Measurements from ENCODE around the gene APBA2. TPM values are rescaled to one million over a fixed set of nuclear protein-coding genes. Genes with fewer than 3 reads are reported as not detected.
A peak's percentile ranks its signal among the peaks of the same experiment; 100 is the strongest.
"Not testable (repeated sequence)": the region's sequence is repeated elsewhere in the genome, so short reads cannot be mapped to it uniquely, and the experiment has no call there.

The APBA2 gene
- total RNA-seq, 1 donor from 2014 or later, result 26.4 TPM

DNA sequence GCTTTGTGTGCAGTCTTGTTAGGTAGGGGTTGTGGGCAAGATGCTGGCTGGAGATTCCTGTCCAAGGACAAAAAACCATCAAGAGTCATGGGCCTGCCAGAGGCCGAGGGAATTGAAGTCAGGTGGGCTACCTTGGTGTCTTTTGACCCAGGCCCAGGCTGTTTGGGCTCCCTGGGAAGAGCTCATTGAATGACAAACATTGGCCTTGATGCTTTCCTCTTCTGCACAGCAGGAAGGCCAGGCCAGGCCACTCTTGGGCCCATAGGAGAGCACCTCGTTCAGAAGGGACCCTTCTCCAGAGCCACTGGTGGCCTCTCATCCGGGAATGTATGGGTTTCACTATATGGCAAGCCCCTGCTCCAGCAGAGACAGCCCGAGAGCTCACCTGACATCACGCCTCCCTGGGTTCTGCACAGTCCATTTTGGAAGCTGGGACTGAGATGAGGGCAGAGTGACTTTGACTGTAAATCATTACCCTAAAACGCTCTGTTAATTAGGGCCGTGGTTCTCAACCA lies 214.8 kb downstream of the APBA2 start:
- H3K4me3 Mint-ChIP-seq (ENCODE audit: unreplicated experiment), result no peak overlapping the region
- no peaks in the 10 kb centered on the region for H3K27me3 Mint-ChIP-seq (ENCODE audit: low read depth)
- H3K4me1 Mint-ChIP-seq (ENCODE audit: low read depth), result peaks cover 3% of the 10 kb centered on the region
- peaks cover 7% of the 10 kb centered on the region for H3K36me3 Mint-ChIP-seq (ENCODE audit: low read depth)
- no peak overlapping the region for H3K27ac Mint-ChIP-seq (ENCODE audit: unreplicated experiment)
- DNase-seq (ENCODE audit: low spot score), result peak; percentile 50
- TF ChIP-seq, protein P1, sequence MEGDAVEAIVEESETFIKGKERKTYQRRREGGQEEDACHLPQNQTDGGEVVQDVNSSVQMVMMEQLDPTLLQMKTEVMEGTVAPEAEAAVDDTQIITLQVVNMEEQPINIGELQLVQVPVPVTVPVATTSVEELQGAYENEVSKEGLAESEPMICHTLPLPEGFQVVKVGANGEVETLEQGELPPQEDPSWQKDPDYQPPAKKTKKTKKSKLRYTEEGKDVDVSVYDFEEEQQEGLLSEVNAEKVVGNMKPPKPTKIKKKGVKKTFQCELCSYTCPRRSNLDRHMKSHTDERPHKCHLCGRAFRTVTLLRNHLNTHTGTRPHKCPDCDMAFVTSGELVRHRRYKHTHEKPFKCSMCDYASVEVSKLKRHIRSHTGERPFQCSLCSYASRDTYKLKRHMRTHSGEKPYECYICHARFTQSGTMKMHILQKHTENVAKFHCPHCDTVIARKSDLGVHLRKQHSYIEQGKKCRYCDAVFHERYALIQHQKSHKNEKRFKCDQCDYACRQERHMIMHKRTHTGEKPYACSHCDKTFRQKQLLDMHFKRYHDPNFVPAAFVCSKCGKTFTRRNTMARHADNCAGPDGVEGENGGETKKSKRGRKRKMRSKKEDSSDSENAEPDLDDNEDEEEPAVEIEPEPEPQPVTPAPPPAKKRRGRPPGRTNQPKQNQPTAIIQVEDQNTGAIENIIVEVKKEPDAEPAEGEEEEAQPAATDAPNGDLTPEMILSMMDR (IDR thresholded peaks at IDR 0.05), result no peak
- no peaks in the 10 kb centered on the region for H3K9me3 Mint-ChIP-seq (ENCODE audit: low read depth)

DNA sequence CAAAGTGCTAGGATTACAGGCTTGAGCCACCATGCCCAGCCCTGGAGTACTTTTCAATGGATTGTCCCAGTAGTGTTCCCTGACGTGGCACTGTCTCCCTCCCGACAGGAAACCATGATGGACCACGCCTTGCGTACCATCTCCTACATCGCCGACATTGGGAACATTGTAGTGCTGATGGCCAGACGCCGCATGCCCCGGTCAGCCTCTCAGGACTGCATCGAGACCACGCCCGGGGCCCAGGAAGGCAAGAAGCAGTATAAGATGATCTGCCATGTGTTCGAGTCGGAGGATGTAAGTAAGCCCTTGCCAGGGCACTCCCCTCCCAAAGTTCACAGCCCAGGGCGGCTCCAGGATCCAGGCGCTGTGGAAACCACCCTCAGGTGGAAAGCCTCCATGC lies 215.7 kb downstream of the APBA2 start:
- TF ChIP-seq, protein P1 (IDR thresholded peaks at IDR 0.05), result no peak

DNA sequence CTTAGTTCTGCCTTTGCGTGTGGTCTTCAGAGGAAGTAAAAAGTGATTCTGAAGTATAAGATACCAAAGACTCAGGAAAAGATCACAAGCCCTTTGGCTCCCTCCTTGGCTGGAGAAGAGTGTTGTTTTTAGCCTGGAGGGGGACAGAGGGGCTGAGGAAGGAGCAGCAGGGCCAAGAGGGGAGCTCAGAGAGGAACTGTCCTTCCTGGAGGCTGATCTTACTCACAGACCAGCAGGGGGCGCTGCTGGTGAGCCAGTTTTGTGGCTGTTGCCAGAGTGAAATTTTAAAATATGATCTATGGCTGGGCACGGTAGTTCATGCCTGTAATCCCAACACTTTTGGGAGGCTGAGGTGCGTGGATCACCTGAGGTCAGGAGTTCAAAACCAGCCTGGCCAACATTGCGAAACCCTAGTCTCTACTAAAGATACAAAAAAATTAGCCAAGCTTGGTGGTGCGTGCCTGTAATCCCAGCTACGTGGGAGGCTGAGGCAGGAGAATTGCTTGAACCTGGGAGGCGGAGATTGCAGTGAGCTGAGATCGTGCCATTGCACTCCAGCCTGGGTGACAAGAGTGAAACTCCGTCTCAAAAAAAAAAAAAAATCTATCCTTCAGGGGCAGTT lies 216.5 kb downstream of the APBA2 start:
- TF ChIP-seq, protein P1 (IDR thresholded peaks at IDR 0.05), result peak; percentile 86
- not testable (repeated sequence) for H3K4me3 Mint-ChIP-seq (ENCODE audit: unreplicated experiment); H3K27me3 Mint-ChIP-seq (ENCODE audit: low read depth); H3K4me1 Mint-ChIP-seq (ENCODE audit: low read depth); H3K9me3 Mint-ChIP-seq (ENCODE audit: low read depth); H3K27ac Mint-ChIP-seq (ENCODE audit: unreplicated experiment)
- peaks cover 11% of the 10 kb centered on the region for H3K36me3 Mint-ChIP-seq (ENCODE audit: low read depth)
- peak; percentile 60 for DNase-seq (ENCODE audit: low spot score)

More for the DNA sequence above, 215.7 kb downstream of the APBA2 start:
- H3K4me1 Mint-ChIP-seq (ENCODE audit: low read depth), result peaks cover 3% of the 10 kb centered on the region
- DNase-seq (ENCODE audit: low spot score), result peak; percentile 77
- no peak overlapping the region for H3K4me3 Mint-ChIP-seq (ENCODE audit: unreplicated experiment)
- H3K9me3 Mint-ChIP-seq (ENCODE audit: low read depth), result no peaks in the 10 kb centered on the region
- H3K27ac Mint-ChIP-seq (ENCODE audit: unreplicated experiment), result no peak overlapping the region
- no peaks in the 10 kb centered on the region for H3K27me3 Mint-ChIP-seq (ENCODE audit: low read depth)
- peaks cover 11% of the 10 kb centered on the region for H3K36me3 Mint-ChIP-seq (ENCODE audit: low read depth)

DNA sequence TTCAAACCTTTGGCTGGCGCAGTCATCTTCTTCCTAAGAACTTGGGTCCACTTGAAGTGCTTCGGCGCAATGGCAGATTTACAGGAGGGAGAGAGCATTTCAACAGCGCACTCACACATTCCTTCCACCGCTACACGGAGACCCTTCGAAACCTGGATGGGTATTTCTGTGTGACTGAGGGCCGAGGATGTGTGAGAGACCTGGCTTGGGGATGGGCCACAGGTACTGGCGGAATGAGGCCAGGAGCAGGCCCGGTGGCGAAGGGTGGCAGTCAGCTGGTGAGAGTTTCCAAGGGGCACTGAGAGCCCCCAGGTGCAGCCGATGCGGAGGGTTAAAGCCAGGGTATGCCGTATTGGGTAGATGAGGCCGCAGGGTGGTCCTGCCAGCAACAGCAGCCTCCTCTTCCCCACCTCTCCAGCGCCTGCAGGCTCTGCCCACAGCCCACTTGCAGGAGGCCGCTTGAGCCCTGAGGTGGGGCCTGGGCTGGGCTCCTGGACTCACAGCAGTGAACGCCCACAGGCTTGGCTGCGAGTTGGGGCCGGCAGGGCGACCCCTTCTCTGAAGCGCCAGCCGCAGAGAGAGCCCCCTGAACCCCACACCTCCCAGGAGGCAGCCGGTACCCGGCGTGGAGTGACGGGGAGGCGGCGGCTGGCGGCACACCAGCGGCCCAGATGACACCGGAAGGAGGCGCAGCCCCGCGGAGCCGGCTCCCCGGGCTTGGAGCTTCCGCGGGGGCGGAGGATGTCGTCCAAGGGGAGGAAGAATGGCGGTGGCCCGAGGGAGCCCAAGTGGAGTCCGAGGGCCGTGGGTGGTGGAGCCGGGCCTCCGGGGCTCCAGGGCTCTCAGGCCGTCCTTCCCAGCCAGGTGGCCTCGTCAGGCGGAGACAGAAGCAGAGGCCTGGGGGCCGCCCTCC lies 217.4 kb downstream of the APBA2 start:
- no peak overlapping the region for H3K27ac Mint-ChIP-seq (ENCODE audit: unreplicated experiment)
- H3K27me3 Mint-ChIP-seq (ENCODE audit: low read depth), result no peaks in the 10 kb centered on the region
- peak overlapping the region; percentile 51 for H3K4me3 Mint-ChIP-seq (ENCODE audit: unreplicated experiment)
- peaks cover 11% of the 10 kb centered on the region for H3K36me3 Mint-ChIP-seq (ENCODE audit: low read depth)
- TF ChIP-seq, protein P1 (IDR thresholded peaks at IDR 0.05), result peak; percentile 59
- peaks cover 3% of the 10 kb centered on the region for H3K4me1 Mint-ChIP-seq (ENCODE audit: low read depth)
- H3K9me3 Mint-ChIP-seq (ENCODE audit: low read depth), result no peaks in the 10 kb centered on the region
- peak; percentile 90 for DNase-seq (ENCODE audit: low spot score)

DNA sequence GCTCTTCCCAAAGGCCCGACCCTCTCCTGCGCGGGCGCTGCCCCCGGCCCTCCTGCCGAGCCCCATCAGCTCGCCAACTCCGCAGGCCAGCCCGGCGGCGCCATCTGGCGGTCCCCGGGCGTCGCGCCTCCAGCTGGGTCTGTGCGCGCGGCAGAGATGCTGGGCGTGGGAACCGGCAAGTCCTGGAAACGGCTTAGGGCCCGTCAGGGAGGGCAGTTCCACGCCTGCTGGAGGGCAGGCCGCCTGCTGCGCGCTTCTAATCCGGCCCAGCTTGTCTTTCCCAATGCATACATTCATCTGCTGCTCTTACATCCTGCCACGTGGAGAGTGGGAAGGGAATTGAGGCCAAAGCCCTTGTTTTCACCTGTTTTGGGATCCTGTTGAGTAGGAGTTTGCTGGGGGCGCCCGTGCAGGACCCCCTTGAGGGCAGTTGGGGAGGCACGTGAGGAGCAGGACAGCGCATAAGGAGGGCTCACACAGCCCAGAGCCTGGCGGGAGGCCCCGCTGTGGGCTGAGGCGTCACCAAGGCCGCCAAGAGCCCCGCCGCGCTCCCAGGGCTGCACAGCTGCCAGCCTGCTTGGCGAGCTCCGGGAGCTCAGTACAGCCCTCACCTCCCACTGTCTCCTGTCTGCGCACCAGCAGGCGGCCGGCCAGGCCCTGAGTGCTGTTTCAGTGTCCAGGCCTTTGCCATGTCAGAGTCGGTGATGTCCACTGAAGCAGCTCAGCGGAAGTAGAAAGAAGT lies 218.2 kb downstream of the APBA2 start:
- Mint-ChIP-seq H3K4me1 (ENCODE audit: low read depth) (peaks cover 3% of the 10 kb centered on the region), H3K4me3 (ENCODE audit: unreplicated experiment) (peak overlapping the region; percentile 51), H3K27me3 (ENCODE audit: low read depth) (no peaks in the 10 kb centered on the region), H3K9me3 (ENCODE audit: low read depth) (no peaks in the 10 kb centered on the region), H3K27ac (ENCODE audit: unreplicated experiment) (no peak overlapping the region), H3K36me3 (ENCODE audit: low read depth) (peaks cover 9% of the 10 kb centered on the region)
- DNase-seq (ENCODE audit: low spot score), result peak; percentile 77
- TF ChIP-seq, protein P1 (IDR thresholded peaks at IDR 0.05), result peak; percentile 99

Data from chondrocyte (in vitro differentiated cells).